ENCODE measurements around the gene COL1A2.

DNA sequence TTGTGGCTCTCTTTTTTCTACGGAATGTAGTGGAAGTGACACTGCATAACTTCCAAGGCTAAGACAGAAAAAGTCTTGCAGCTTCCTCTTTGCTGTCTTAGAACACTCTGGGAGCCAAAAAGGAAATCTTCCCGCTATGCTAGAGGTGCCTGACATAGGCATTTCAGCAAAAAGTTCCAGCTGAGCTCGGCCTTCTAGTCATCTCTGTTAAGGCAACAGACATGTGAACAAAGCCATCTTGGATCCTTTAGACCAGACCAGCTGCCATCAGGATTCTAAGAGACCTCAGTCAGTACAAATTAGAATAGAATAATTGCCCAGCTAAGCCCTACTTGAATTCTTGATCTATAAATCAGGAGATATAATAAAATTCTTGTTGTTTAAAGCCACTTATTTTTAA is 16.3 kb upstream of the COL1A2 start:
- TF ChIP-seq CTCF (IDR thresholded peaks at IDR 0.05; ENCODE audit: low read length) (no peak), EZH2 (optimal IDR thresholded peaks at IDR 0.05; ENCODE audit: low read depth, low read length) (no peak), EZH2phosphoT487 (IDR thresholded peaks at IDR 0.05; ENCODE audit: low read length) (no peak)

Data from MM.1S (cell line).